A673 (cell line): ENCODE measurements around the gene MRTFA.

Source experiments
- EZH2 ChIP-seq: fragments of 200-600 bp; sonication (generic); IDR thresholded peaks from 2 replicates; pipeline ENCODE4 v1.6.1; 2017; ENCODE audit warnings: borderline replicate concordance, low read depth, mild to moderate bottlenecking, mixed read lengths, antibody characterized with exemption, low read length; ENCODE audit not compliant: poor library complexity, severe bottlenecking
- TF ChIP-seq, protein P1 (sequence below): fragments of 300-800, 200-600 bp; sonication (generic); conservative IDR thresholded peaks from 2 replicates; pipeline ENCODE4 v1.5.1; 2017; ENCODE audit warnings: low read depth, mild to moderate bottlenecking, antibody characterized with exemption, low read length, moderate library complexity, mixed read lengths

DNA sequence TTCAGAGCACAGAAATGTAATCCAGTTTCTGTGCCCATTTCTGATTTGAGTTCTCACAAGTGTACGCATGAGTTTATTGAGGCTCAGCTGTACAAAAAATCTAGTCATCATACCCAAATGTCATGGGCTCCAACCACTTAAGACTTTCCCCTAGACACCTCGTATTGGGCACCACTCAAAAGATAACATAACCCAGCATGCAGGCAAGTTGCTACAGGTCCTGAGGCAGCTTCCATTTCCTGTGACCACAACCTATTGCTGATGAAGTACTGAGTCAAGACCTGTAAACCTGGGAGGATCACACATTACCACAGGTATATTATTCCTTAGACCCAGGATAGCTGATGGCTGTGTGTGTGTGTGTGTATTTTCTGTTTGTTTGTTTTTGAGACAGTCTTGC, 95.2 kb downstream of the MRTFA start:
- TF ChIP-seq, protein P1, sequence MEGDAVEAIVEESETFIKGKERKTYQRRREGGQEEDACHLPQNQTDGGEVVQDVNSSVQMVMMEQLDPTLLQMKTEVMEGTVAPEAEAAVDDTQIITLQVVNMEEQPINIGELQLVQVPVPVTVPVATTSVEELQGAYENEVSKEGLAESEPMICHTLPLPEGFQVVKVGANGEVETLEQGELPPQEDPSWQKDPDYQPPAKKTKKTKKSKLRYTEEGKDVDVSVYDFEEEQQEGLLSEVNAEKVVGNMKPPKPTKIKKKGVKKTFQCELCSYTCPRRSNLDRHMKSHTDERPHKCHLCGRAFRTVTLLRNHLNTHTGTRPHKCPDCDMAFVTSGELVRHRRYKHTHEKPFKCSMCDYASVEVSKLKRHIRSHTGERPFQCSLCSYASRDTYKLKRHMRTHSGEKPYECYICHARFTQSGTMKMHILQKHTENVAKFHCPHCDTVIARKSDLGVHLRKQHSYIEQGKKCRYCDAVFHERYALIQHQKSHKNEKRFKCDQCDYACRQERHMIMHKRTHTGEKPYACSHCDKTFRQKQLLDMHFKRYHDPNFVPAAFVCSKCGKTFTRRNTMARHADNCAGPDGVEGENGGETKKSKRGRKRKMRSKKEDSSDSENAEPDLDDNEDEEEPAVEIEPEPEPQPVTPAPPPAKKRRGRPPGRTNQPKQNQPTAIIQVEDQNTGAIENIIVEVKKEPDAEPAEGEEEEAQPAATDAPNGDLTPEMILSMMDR: no peak
- TF ChIP-seq EZH2: no peak
